ENCODE results near the gene OR1I1.
A peak's percentile ranks its signal among the peaks of the same experiment; 100 is the strongest.

OR1I1 gene

DNA sequence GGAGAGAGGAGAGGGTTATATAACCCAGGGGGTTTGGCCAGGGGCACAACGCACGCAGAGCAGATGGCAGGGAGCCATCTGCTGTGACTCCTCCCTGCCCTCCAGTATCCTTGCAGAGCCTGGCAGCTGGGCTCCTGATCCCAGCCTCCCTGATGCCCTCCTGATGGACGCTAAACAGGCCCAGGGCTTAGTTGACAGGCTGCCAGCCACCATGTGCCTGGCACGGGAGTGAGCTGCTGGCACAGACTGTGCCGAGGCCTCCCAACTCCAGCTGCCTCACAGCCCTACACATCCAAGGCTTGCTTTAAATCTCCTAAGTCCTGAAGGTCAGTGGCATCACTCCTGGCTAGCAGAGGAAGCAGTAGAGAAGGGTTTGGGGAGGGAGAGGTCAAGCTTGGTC, 41.9 kb downstream of the OR1I1 start:
- peaks cover 22% of the 10 kb centered on the region for H3K36me3 ChIP-seq
- TF ChIP-seq, protein P1, sequence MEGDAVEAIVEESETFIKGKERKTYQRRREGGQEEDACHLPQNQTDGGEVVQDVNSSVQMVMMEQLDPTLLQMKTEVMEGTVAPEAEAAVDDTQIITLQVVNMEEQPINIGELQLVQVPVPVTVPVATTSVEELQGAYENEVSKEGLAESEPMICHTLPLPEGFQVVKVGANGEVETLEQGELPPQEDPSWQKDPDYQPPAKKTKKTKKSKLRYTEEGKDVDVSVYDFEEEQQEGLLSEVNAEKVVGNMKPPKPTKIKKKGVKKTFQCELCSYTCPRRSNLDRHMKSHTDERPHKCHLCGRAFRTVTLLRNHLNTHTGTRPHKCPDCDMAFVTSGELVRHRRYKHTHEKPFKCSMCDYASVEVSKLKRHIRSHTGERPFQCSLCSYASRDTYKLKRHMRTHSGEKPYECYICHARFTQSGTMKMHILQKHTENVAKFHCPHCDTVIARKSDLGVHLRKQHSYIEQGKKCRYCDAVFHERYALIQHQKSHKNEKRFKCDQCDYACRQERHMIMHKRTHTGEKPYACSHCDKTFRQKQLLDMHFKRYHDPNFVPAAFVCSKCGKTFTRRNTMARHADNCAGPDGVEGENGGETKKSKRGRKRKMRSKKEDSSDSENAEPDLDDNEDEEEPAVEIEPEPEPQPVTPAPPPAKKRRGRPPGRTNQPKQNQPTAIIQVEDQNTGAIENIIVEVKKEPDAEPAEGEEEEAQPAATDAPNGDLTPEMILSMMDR (IDR thresholded peaks at IDR 0.05; ENCODE audit: low read depth, low read length): no peak
- no peaks in the 10 kb centered on the region for H3K9me3 ChIP-seq
- no peaks in the 10 kb centered on the region for H3K27me3 ChIP-seq
- peak overlapping the region; percentile 85; the same call in 1 of the 2 replicates for H3K4me3 ChIP-seq (ENCODE audit: low read depth, low read length)
- DNase-seq: peak; percentile 43
- no peaks in the 10 kb centered on the region for H3K4me1 ChIP-seq

DNA sequence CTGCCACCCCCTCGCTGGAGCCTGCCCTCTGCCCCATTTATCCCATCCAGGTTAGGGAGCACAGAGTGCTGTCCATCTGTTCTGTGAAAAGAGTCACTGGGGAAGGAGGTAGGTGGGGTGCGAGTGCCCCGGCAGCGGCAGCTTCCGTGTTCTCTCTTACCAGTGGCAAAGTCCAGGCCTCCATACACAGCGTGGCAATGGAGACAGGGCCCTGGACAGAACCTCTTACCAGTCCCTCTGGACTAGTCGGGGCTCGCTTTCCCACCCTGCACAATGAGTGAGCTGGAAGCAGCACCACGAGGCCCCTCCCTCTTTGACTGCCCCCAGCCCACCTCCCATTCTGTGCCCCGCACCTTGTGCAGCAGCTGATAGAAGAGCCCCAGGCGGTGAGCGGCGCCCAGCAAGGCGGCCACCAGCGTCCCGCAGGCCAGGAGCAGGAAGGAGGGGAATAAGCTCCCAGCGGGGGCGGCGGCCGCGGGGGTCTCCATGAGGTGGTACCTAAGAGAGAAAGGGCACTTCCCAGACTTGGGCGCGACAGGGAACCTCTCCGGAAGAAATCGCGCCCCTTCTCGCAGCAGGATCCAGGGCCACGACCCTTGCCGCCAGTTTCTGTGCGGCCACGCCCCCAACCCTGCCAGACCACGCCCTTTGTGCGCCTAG, 42.7 kb downstream of the OR1I1 start:
- no peaks in the 10 kb centered on the region for H3K27me3 ChIP-seq
- H3K36me3 ChIP-seq: peaks cover 14% of the 10 kb centered on the region
- H3K9me3 ChIP-seq: no peaks in the 10 kb centered on the region
- H3K4me1 ChIP-seq: no peaks in the 10 kb centered on the region
- TF ChIP-seq, protein P1 (IDR thresholded peaks at IDR 0.05; ENCODE audit: low read depth, low read length): no peak
- peak overlapping the region; percentile 85 for H3K4me3 ChIP-seq (ENCODE audit: low read depth, low read length)
- no peak for DNase-seq

DNA sequence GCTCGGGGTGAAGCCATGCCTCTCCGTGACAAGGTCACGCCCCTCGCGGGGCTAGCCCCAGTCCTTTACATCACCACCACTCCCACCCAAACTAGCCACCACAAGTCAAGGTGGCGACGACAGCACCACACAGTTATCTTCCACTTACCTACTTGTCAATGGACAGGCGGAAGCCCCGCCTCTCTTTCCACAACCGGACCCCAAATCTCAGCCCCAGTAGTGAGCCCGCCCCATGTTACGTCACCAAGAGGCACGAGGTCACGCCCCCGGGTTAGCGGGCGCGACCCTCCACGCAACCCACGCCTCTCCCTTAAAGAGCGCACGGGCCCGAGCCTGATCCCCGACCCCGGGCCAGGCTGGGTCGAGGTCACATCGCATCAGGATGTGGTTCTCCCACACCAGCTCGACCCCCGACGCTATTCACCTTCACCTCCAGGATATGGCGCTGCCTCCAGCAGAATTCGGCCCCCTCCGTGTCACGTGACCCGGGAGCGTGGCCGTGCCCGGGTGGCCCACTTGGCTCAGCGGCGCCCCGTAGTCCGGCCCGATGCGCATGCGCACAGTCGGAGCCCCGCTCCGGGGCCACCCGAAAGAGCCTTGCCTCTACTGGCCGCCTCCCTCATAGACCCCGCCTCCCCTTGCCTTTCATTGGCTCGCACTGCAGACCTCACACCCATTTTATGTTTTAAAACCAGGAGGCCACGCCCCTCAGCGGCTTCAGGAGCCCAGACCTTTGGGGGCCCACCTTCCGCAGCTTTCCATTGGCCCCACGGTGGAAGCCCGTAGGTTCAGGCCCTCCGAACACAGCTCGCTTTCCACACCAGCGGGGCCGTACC, 43.4 kb downstream of the OR1I1 start:
- DNase-seq: peak; percentile 99
- peak overlapping the region; percentile 85 for H3K4me3 ChIP-seq (ENCODE audit: low read depth, low read length)
- peaks cover 11% of the 10 kb centered on the region for H3K36me3 ChIP-seq
- TF ChIP-seq, protein P1 (IDR thresholded peaks at IDR 0.05; ENCODE audit: low read depth, low read length): no peak
- no peaks in the 10 kb centered on the region for H3K9me3 ChIP-seq
- H3K27me3 ChIP-seq: no peaks in the 10 kb centered on the region
- H3K4me1 ChIP-seq: no peaks in the 10 kb centered on the region

DNA sequence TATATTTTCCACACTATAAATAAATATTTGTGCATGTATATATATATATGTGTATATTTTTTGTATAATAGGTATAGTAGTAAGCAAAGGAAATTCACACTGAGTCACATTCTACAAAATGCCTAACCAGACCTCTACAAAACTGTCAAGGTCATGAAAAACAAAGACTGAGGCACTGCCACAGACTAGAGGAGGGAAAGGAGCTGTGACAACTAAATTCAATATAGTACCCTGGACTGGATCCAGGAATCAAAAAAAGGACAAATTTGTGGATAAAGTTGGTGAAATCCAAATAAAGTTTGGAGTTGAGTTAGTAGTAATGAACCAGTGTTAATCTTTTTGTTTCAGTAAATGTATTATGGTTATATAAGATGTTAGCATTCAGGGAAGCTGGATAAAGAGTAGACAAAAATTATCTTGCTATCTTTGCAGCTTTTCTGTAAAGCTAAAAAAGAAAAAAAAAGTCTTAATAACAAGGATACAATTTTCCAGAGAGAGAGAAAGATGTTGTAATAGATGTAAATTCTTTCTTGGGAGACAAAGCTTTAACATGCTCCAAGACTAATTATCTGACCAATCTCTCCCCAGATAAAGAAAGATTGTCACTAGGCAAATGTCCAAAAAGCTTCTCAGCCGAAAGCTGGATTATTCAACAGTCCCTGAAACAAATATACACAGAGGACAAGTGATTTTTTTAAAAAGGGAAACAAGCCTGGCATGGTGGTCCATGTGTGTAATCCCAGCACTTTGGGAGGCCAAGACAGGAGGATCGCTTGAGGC, 44.3 kb downstream of the OR1I1 start:
- H3K36me3 ChIP-seq: peaks cover 11% of the 10 kb centered on the region
- H3K9me3 ChIP-seq: no peaks in the 10 kb centered on the region
- H3K27me3 ChIP-seq: no peaks in the 10 kb centered on the region
- no peak for DNase-seq
- H3K4me3 ChIP-seq (ENCODE audit: low read depth, low read length): peak overlapping the region; percentile 41
- H3K4me1 ChIP-seq: no peaks in the 10 kb centered on the region
- TF ChIP-seq, protein P1 (IDR thresholded peaks at IDR 0.05; ENCODE audit: low read depth, low read length): no peak

DNA sequence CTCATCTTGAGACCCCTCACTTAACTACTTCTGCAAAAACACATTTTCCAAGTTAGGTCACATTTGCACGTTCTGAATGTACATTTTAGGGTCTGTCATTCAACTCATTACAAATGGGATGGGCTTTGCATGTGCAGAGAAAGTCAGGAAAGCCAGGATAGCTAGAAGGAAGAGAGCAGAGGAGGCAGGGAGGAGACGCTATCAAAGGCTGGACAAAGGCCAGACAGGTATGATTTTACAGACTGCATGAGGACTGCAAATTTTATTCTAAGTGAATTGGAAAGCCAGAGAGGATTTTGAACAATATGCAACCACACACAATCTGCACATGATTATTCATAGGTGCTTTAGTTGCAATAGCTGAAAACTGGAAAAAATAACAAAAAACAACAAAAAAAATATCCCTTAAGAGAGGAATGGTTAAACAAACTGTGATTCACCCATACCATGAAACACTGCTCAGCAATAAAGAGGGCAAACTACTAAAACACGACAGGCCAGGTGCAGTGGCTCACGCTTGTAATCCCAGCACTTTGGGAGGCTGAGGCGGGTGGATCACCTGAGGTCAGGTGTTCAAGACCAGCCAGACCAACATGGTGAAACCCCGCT, 46.3 kb downstream of the OR1I1 start:
- Histone ChIP-seq H3K9me3 (no peaks in the 10 kb centered on the region), H3K4me1 (no peaks in the 10 kb centered on the region), H3K4me3 (ENCODE audit: low read depth, low read length) (no peak overlapping the region), H3K36me3 (0 out of 2 replicates have a peak, but pooled peaks cover 2% of the 10 kb centered on the region), H3K27me3 (no peaks in the 10 kb centered on the region)
- TF ChIP-seq, protein P1 (IDR thresholded peaks at IDR 0.05; ENCODE audit: low read depth, low read length): no peak
- DNase-seq: no peak

Data from BE2C (cell line).